Stimulated activated memory B cell treated with anti-CD40 and anti-IgM and Interleukin-4, amounts not matched to agents 10 μg/mL and 1 μg/mL and 100 μg/mL, for 72 hours (primary cell): ENCODE results near the gene LTBP2.
"Not testable (repeated sequence)": the region's sequence is repeated elsewhere in the genome, so short reads cannot be mapped to it uniquely, and the experiment has no call there.

ENCODE experiments used
- ATAC-seq: fragments of 150-1000 bp; cut with Tn5 transposase; 2 replicates; pipeline ENCODE4 v1.10.0; 2021
- H3K27ac Mint-ChIP-seq: one replicate; pipeline ENCODE4 v1.8.0; 2022; ENCODE audit warnings: mild to moderate bottlenecking, mixed read lengths
- H3K27me3 Mint-ChIP-seq: one replicate; pipeline ENCODE4 v1.8.0; 2022; ENCODE audit warnings: mixed read lengths
- H3K36me3 Mint-ChIP-seq: one replicate; pipeline ENCODE4 v1.8.0; 2022; ENCODE audit warnings: mixed read lengths
- H3K4me1 Mint-ChIP-seq: one replicate; pipeline ENCODE4 v1.8.0; 2022; ENCODE audit warnings: mixed read lengths
- H3K4me3 Mint-ChIP-seq: one replicate; pipeline ENCODE4 v1.8.0; 2022; ENCODE audit warnings: mild to moderate bottlenecking, moderate library complexity, mixed read lengths
- H3K9me3 Mint-ChIP-seq: one replicate; pipeline ENCODE4 v1.8.0; 2022; ENCODE audit warnings: mixed read lengths

Gene LTBP2

DNA sequence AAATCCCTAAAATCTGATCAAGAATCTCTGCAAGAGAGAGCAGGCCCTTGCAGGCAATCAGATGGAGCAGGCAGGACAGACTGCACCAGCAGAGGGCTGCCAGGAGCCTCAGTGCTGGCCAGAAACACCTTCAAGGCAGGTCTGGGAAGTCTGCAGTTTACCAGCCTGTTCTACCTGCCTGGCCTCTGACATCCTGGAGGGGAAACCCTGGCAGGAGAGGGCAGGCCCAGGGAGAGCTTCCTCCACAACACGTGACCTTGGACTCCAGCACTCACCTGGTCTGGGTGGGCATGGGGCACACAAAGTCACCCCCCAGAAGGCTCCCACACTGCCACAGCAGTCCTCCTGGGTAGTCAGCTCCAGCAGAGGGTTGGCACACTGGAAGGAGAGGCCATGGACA is 62.4 kb downstream of the LTBP2 start:
- Mint-ChIP-seq H3K9me3 (no peaks in the 10 kb centered on the region), H3K4me1 (no peaks in the 10 kb centered on the region), H3K36me3 (no peaks in the 10 kb centered on the region), H3K27ac (no peak overlapping the region), H3K27me3 (peaks cover 25% of the 10 kb centered on the region), H3K4me3 (no peak overlapping the region)
- no peak for ATAC-seq

DNA sequence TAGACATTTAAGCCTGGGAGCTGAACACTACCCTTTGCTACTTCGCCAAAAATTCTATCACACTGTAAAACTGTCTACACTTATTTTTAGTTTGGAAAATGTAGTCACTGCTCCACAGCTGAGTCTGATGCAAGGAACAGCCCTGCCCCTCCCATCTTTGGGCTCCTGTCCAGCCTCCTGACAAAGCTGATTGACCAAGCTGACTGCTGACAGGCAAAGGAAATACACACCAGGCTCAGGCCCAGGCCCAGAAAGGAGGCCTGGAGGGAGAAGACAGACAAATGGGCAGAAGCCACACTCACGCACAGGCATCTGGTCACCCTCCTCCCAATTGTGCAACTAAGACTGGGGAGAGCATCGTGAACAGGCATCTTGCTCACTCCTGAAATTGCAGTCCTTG is 63.2 kb downstream of the LTBP2 start:
- ATAC-seq: no peak
- Mint-ChIP-seq H3K27ac (no peak overlapping the region), H3K4me3 (no peak overlapping the region), H3K4me1 (no peaks in the 10 kb centered on the region), H3K9me3 (no peaks in the 10 kb centered on the region), H3K27me3 (peaks cover 29% of the 10 kb centered on the region), H3K36me3 (no peaks in the 10 kb centered on the region)

DNA sequence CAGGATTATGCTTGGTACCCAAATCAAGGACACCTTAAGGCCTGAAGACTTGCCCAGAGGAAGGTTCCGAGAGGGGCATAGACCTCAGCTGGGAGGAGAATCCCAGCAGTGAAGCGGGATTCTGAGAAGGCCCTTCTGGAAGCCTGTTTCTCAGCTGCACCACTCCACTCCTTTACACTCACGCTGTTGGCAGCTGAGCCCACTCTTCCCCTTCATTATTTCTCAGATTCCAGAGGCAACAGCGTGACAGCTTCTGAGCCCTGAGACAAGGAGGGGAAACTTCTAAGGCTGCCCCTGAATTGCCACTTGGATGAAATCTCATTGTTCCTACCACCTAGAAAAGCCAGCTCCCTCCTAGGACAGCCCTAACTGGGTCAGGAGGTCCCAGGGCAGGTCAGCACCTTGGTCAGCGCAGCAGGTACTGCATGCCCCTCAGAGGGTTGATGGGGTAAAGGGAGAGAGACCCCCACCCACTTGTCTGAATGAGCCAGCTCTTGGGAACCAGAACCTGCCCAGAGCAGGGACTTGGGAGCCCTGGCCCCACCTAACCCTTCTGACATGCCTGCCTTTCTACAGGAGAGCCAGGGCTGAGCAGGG is 64.6 kb downstream of the LTBP2 start:
- Mint-ChIP-seq H3K27ac (no peak overlapping the region), H3K9me3 (no peaks in the 10 kb centered on the region), H3K27me3 (peaks cover 25% of the 10 kb centered on the region), H3K36me3 (no peaks in the 10 kb centered on the region), H3K4me1 (no peaks in the 10 kb centered on the region), H3K4me3 (no peak overlapping the region)
- ATAC-seq: no peak

DNA sequence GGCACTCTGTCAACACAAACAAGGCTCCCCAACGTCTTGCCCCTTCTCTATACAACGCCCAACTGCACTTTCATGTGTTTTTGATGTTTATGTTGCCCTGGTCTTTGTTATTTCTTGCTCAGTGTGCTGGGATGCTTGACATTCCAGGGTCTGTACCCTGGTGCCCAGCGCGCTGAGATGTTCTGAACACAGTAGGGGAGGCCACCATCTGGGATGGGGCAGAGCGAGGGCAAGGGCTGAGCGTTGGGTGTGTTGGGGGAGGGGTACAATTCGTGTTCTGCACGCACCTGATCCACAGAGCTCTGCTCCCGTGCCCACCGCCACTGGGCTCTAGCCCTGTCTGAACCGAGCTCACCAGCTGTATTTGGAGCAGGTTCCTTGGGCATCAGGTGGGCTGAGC is 65.6 kb downstream of the LTBP2 start:
- Mint-ChIP-seq H3K9me3 (no peaks in the 10 kb centered on the region), H3K27ac (no peak overlapping the region), H3K4me3 (no peak overlapping the region), H3K36me3 (no peaks in the 10 kb centered on the region), H3K4me1 (no peaks in the 10 kb centered on the region), H3K27me3 (peaks cover 19% of the 10 kb centered on the region)
- ATAC-seq: no peak

DNA sequence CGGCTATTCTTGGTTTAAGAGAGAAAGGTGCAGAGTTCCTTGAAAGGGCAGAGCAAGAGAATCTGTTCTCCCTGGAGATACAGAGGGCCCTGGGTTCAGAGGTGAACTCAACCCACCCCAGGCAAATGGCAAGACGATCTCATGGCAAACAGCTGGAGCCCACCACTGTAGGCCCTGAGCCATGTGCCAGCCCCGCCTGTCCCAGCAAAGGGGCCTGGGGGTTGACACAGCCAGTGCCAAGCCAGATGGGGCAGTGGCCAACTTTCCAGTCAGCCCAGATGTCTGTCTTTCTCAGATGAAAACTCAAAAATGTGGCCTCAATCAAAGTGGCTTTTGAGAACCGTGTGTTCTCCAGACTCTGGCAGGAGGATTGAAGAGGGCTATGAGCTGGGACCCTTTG is 66.7 kb downstream of the LTBP2 start:
- Mint-ChIP-seq H3K4me1 (no peaks in the 10 kb centered on the region), H3K4me3 (no peak overlapping the region), H3K36me3 (no peaks in the 10 kb centered on the region), H3K27me3 (peaks cover 9% of the 10 kb centered on the region), H3K27ac (no peak overlapping the region), H3K9me3 (no peaks in the 10 kb centered on the region)
- ATAC-seq: no peak

DNA sequence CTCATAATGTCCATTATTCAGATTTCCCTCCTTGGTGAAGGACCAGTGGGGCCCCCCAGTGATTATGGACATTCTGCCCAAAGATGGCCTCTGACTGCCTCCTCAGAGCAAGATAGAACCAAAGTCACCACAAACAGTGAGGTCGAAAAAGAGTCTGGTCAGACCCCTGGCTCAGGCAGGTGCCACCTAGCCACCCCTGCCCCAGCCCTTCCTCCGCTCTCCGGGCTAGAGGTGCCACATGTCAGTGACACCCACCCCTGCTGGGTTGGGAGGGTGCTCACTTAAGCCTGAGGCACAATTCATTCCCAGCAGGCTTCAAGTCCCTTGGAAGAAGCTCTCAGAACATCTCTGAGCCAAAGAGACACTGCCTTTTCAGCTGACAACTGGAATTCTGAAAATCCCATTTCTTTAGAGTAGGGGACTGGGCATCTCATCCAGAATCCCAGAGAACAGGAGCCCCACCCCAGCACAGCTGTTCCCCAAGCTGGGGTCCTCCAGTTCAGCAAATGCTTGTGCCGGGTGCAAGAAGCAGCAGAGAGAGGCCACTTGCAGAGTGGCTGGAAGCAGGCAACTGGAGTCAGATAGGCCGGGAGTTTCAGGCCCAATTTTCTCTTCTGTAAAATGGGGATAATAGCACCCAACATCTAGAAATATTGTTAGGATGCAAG is 68.1 kb downstream of the LTBP2 start:
- ATAC-seq: no peak
- no peaks in the 10 kb centered on the region for H3K36me3 Mint-ChIP-seq
- no peaks in the 10 kb centered on the region for H3K4me1 Mint-ChIP-seq
- H3K9me3 Mint-ChIP-seq: no peaks in the 10 kb centered on the region
- peaks cover 9% of the 10 kb centered on the region for H3K27me3 Mint-ChIP-seq
- H3K27ac Mint-ChIP-seq: no peak overlapping the region
- H3K4me3 Mint-ChIP-seq: no peak overlapping the region

DNA sequence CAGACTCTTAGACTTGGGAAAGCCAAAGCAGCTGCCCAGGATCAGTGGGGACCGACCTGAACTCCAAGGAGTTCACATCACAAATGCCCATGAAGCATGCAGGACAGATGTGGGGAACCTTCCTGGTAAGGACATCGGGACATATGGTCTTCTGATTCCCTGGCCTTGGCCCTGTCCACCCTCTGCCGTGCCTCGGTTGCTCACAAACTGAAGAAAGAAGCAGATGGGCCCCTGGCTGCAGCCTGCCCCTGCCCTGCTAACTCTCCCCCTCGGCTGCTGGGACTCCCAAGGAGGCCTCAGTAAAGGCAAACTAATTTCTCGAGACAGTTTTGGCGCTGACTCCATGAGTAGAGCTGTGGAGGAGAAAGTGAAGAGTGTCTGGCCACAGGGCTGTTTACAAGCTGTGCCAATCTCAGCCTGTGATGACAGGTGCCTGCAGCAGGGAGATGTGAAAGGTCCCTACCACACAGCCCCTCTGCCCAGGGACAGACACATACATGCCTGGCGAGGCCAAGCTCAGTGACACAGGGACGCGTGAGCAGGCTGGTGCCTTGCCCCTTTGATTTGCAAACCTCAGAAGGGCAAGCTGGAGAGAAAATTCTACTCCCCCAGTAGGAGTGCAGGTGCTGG is 69.9 kb downstream of the LTBP2 start:
- no peaks in the 10 kb centered on the region for H3K4me1 Mint-ChIP-seq
- ATAC-seq: no peak
- H3K9me3 Mint-ChIP-seq: no peaks in the 10 kb centered on the region
- H3K4me3 Mint-ChIP-seq: no peak overlapping the region
- H3K27me3 Mint-ChIP-seq: peaks cover 9% of the 10 kb centered on the region
- H3K36me3 Mint-ChIP-seq: no peaks in the 10 kb centered on the region
- H3K27ac Mint-ChIP-seq: no peak overlapping the region

DNA sequence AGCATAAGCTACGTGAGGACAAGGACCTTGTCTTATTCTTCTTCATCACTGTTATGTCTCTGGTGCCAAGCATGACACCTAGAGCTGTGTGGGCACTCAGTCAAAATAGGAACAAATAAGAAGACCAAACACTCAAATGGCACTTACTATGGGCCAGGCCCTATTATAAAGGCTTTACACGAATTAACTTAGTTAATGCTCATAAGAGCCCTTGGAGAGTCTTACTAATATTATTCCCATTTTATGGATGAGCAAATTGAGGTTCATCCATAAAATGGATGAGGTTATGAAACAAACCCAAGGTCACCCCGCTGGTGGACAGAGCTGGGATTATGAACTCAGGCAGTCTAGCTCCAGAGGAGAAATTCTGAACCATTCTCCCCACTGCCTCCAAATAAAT is 70.8 kb downstream of the LTBP2 start:
- H3K9me3 Mint-ChIP-seq: no peaks in the 10 kb centered on the region
- H3K4me3 Mint-ChIP-seq: no peak overlapping the region
- H3K27ac Mint-ChIP-seq: no peak overlapping the region
- no peaks in the 10 kb centered on the region for H3K36me3 Mint-ChIP-seq
- H3K27me3 Mint-ChIP-seq: peaks cover 9% of the 10 kb centered on the region
- no peaks in the 10 kb centered on the region for H3K4me1 Mint-ChIP-seq
- no peak for ATAC-seq

DNA sequence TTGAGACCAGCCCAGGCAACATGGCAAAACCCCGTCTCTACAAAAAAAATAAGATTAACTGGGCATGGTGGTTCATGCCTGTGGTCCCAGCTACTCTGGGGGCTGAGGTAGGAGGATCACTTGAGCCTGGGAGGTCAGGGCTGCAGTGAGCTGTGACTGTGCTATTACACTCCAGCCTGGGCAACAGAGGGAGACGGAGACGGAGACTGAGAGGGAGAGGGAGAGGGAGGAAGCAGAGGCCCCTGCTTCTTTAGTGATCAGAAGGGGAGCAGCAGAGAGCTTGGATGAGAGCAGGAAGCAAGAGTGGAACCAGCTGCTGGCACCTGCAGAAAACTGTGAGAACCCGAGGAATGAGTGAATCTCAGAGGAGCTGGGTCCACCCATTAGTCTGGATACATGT is 72.5 kb downstream of the LTBP2 start:
- ATAC-seq: no peak
- Mint-ChIP-seq H3K4me1 (no peaks in the 10 kb centered on the region), H3K9me3 (no peaks in the 10 kb centered on the region), H3K27me3 (peaks cover 9% of the 10 kb centered on the region), H3K4me3 (no peak overlapping the region), H3K36me3 (no peaks in the 10 kb centered on the region), H3K27ac (no peak overlapping the region)

DNA sequence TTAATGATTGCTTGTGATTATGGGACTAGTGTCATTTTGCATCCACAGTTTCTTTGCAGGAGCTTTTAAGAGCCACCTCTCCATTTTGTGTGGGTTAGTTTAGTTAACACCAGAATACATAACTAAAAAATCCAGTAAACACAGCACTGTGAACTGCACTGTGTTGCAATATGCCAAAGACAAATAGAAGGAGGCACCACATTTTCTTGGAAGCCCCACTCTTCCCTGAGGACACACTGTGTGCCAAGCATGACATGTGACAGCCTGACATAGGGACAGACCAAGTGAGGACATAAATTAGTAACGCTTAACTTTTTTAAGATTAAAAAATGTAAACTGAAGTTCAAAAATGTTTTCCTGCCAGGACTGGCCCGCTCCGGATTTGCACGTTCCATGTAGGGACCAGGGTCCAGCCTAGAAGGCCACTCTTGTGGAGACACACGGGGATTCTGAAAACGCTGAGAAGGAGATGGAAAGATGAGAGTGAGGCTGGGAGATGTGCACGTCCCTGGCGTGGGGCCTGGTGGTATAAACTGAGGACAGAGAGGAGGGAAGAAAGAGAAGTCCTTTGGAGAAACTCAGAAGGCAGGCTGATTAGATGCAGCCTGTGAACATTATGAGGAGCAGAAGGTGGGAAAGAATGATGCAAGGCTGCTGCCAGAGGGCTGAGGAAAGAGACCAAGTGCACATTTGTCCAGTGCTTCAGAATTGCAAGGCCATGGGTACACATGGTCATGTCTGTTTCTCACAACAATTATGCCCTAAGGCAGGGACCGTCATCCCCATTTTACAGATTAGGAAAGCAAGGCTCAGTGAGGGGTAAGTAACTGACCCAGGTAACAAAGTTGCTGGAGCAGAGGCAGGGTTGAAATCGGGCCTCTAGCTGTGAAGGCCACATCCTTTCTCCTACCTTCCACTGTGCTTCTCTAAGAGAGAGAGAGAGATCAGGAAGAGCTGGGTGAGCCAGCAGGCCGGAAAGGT is 73.3 kb downstream of the LTBP2 start:
- no peaks in the 10 kb centered on the region for H3K9me3 Mint-ChIP-seq
- no peak overlapping the region for H3K4me3 Mint-ChIP-seq
- H3K36me3 Mint-ChIP-seq: no peaks in the 10 kb centered on the region
- H3K27ac Mint-ChIP-seq: no peak overlapping the region
- peaks cover 2% of the 10 kb centered on the region for H3K4me1 Mint-ChIP-seq
- peaks cover 3% of the 10 kb centered on the region for H3K27me3 Mint-ChIP-seq
- ATAC-seq: no peak

DNA sequence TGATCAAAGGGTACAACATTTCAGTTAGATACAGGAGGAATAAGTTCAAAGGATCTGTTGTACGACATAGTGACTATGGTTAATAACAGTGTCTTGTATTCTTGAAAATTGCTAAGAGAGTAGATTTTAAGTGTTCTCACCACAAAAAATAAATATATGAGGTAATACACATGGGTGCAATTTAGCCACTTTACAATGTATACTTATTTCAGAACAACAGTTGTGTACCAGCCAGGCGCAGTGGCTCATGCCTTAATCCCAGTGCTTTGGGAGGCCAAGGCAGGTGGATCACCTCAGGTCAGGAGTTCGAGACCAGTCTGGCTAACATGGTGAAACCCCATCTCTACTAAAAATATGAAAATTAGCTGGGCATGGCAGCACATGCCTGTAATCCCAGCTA is 75.7 kb downstream of the LTBP2 start:
- not testable (repeated sequence) for H3K36me3 Mint-ChIP-seq, ATAC-seq, H3K4me3 Mint-ChIP-seq

DNA sequence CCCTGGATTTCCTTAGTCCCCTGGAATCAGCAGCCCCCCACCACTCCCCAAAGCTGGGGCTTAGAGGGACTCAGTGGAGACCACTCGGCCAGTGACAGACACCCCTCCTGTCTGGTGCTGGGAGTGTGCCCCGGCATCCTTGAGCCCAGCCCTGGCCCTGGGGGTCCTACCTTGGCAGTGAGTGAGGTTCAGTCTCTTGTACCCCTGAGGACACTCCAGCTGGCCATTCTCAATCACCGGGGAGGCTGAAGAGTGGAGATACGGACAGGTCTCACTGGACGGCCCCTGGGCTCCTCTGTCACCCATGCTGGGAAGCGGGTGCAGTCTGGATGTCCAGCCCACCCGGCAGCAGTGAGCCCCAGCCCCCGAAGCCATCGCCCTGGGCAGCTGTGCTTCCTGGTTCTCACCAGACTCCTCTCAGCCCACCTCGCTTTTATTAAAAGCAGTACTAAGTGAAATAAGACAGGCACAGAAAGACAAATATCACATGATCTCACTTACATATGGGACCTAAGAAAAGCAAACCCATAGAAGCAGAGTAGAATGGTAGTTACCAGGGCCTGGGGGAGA is 76.2 kb downstream of the LTBP2 start:
- Mint-ChIP-seq H3K4me3 (no peak overlapping the region), H3K9me3 (no peaks in the 10 kb centered on the region), H3K4me1 (peaks cover 6% of the 10 kb centered on the region), H3K27ac (no peak overlapping the region), H3K36me3 (no peaks in the 10 kb centered on the region), H3K27me3 (no peaks in the 10 kb centered on the region)
- no peak for ATAC-seq

More for the DNA sequence above, 75.7 kb downstream of the LTBP2 start:
- H3K27me3 Mint-ChIP-seq, H3K27ac Mint-ChIP-seq, H3K4me1 Mint-ChIP-seq, H3K9me3 Mint-ChIP-seq: not testable (repeated sequence)

DNA sequence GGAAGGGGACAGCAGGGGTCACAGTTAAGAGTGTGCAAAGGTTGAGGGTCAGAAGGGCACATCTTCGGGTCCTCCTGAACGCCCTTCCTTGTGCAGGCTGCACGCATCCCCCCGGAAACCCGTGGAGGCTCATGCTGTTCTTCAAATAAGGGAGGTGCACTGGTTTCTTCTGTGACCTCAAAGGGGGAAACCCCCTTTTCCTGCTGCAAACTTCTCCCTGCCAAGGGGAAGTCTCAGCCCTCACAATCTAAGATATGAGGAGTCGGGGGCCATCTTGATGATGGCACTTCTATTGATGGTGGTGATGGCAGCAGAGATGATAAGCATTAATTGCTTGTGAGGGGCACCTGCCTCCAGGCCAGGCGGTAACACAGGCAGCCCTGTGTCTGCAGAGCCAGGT is 78.5 kb downstream of the LTBP2 start:
- no peaks in the 10 kb centered on the region for H3K9me3 Mint-ChIP-seq
- H3K36me3 Mint-ChIP-seq: no peaks in the 10 kb centered on the region
- H3K27me3 Mint-ChIP-seq: no peaks in the 10 kb centered on the region
- H3K27ac Mint-ChIP-seq: no peak overlapping the region
- H3K4me1 Mint-ChIP-seq: peaks cover 6% of the 10 kb centered on the region
- ATAC-seq: no peak
- no peak overlapping the region for H3K4me3 Mint-ChIP-seq

DNA sequence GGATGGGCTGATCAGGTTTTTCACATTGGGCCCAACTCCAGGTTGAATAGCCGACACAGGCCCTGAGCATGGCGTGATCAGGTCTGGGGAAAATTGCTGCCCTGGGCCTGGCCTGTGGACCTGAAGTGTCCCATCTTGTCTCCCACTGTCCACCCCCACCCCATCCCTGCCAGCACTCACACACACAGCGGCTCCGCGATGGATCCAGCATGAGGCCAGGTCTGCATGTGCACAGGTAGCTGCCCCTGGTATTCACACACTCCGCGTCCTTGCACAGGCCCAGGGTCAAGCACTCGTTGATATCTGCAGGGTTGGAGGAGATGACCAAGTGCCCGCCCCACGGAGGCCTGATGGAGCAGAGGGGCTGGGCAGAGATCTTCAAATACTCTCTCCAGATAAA is 79.8 kb downstream of the LTBP2 start:
- H3K27me3 Mint-ChIP-seq: peaks cover 9% of the 10 kb centered on the region
- H3K4me3 Mint-ChIP-seq: no peak overlapping the region
- H3K27ac Mint-ChIP-seq: no peak overlapping the region
- no peaks in the 10 kb centered on the region for H3K36me3 Mint-ChIP-seq
- peaks cover 6% of the 10 kb centered on the region for H3K4me1 Mint-ChIP-seq
- no peaks in the 10 kb centered on the region for H3K9me3 Mint-ChIP-seq
- no peak for ATAC-seq

DNA sequence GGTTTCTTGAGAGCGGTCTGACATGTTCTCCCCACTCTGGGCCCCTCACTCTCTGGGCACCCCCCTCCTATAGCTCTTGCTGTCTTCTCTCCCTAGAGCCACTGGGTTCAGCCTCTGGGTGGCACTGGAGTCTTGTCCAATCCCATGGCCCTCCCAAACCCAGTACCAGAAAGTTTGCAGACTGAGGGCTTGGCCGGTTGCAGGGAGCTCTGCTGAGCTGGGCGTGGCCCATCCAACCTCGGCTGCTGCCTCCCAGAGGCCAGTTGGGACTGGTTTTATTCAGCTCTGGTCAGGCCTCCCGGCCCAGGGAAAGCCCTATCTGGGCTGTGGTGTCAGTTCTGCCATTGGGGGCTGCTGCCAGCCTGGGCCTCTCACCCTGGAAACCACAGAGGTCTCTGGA is 80.6 kb downstream of the LTBP2 start:
- H3K9me3 Mint-ChIP-seq: no peaks in the 10 kb centered on the region
- ATAC-seq: no peak
- H3K4me1 Mint-ChIP-seq: peaks cover 6% of the 10 kb centered on the region
- H3K27me3 Mint-ChIP-seq: peaks cover 16% of the 10 kb centered on the region
- H3K36me3 Mint-ChIP-seq: no peaks in the 10 kb centered on the region
- no peak overlapping the region for H3K27ac Mint-ChIP-seq
- no peak overlapping the region for H3K4me3 Mint-ChIP-seq
